Heart left ventricle (tissue), 13 donors: ENCODE results near the gene LPIN2.

ENCODE experiments used
- POLR2A ChIP-seq, 2 donors: fragments of 450-650 bp; IDR thresholded peaks; one replicate each; pipeline ENCODE4 v1.6.1; 2017; ENCODE audit warnings: antibody characterized with exemption in 2 of 2, mild to moderate bottlenecking in 2 of 2, moderate library complexity in 2 of 2
- TF ChIP-seq, protein P1 (sequence below), 12 donors: fragments of 200-600 bp; sonication (generic) in 4 of 12; IDR thresholded peaks; one replicate each; pipeline versions ENCODE4 v1.5.0 to v1.8.0; 2018 to 2022; ENCODE audit warnings: antibody characterized with exemption in 12 of 12, mild to moderate bottlenecking in 5 of 12
- donor health status: ischemic (EF 13 %, LVEDD 7.1; RV severe dilation, severe dysfunction).
- donor health status: DM: no; HTN: yes; CAD: no.
- donor health status: DM: no; HTN: no; CAD: no.
- donor health status: ischemic (EF 25% LVEDD 6.9; RV normal size, moderate dysfunction).
- donor health status: ischemic (EF 25% LVEDD 5.7; RV mildly dilated, moderate dysfunction).
- donor health status: ischemic (EF 35%, LVEDD 5.7; RV mildly dilated, moderate dysfunction).
- donor health status: nonischemic (EF 11% LVEDD 7.7; RV severe dilation, severe dysfunction).
- donor health status: DM: yes; HTN: yes; CAD: no.
- donor health status: PGD.
- donor health status: ischemic (EF 29% LVEDD 5.4; RV normal size, mild dysfunction).
- donor health status: nonischemic (EF 23%, LVEDD 6.1; RV moderate dilation, normal function).

GRCh38 chr18:3040173-3040572 is 27.2 kb upstream of the LPIN2 start:
- TF ChIP-seq, protein P1, sequence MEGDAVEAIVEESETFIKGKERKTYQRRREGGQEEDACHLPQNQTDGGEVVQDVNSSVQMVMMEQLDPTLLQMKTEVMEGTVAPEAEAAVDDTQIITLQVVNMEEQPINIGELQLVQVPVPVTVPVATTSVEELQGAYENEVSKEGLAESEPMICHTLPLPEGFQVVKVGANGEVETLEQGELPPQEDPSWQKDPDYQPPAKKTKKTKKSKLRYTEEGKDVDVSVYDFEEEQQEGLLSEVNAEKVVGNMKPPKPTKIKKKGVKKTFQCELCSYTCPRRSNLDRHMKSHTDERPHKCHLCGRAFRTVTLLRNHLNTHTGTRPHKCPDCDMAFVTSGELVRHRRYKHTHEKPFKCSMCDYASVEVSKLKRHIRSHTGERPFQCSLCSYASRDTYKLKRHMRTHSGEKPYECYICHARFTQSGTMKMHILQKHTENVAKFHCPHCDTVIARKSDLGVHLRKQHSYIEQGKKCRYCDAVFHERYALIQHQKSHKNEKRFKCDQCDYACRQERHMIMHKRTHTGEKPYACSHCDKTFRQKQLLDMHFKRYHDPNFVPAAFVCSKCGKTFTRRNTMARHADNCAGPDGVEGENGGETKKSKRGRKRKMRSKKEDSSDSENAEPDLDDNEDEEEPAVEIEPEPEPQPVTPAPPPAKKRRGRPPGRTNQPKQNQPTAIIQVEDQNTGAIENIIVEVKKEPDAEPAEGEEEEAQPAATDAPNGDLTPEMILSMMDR (IDR thresholded peaks at IDR 0.05): no peak
- TF ChIP-seq POLR2A (IDR thresholded peaks at IDR 0.05): no peak
